Esophagus mucosa (tissue), 1 donor: ENCODE data around the gene USP48. TPM values are rescaled to one million over a fixed set of nuclear protein-coding genes. Genes with fewer than 3 reads are reported as not detected.

ENCODE experiments used
- ATAC-seq: fragments of 200-7000 bp; cut with Tn5 transposase; one replicate; pipeline ENCODE4 v1.9.1; 2020
- total RNA-seq: library from RNA; stranded (reverse); gene quantifications from one replicate; pipeline ENCODE4 v1.2.4, GENCODE V29; 2023
- donor health status: DM: yes; HTN: yes; CAD: no.

The USP48 gene
- total RNA-seq, 1 donor from 2014 or later, result 37.3 TPM

GRCh38 chr1:21666576-21667320, 116.2 kb downstream of the USP48 start:
- ATAC-seq, result no peak

DNA sequence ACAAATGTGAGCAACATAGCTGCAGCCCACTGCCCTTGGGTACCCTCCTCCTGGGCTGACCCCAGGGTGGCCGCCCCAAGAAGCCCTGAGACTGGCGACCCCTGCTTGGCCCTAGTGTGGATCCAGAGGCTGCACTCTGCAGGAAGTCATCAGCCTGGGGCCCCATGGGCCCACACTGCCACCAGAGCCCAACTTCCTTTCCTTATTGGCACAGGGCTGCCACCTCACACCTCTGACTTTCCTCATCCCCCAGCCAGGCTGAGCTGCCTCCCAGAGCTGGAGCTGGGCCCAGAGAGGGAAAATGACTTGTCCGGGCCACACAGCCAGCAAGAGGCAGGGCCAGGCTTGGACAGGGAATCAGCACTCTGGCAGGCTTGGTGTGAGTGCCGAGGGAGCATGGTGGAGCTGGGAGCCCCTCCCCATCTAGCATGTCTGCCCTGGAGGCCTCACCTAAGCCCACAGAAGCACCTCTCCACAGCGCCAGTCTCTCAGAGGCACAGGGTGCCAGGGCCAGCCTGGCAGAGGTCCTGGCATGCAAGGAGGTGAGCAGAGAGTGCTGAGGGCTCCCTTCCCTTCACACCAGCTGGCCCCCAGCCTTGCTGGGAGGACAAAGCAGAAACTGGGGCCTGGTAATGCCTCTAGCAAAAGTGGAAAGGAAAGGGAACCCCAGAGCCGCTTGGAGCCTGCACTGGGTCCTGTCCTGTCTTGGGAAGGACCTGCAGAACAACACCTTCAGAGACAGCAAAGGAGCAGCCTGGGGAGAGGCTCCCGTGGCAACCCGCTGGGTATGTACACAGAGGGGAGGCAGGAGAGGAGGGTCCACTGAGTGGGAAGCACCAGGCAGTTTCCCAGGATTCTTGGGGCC, 117.0 kb downstream of the USP48 start:
- peak; percentile 4 for ATAC-seq

- ATAC-seq, result no peak
These were observed 118.0 kb downstream of the USP48 start for GRCh38 chr1:21664806-21665588.

DNA sequence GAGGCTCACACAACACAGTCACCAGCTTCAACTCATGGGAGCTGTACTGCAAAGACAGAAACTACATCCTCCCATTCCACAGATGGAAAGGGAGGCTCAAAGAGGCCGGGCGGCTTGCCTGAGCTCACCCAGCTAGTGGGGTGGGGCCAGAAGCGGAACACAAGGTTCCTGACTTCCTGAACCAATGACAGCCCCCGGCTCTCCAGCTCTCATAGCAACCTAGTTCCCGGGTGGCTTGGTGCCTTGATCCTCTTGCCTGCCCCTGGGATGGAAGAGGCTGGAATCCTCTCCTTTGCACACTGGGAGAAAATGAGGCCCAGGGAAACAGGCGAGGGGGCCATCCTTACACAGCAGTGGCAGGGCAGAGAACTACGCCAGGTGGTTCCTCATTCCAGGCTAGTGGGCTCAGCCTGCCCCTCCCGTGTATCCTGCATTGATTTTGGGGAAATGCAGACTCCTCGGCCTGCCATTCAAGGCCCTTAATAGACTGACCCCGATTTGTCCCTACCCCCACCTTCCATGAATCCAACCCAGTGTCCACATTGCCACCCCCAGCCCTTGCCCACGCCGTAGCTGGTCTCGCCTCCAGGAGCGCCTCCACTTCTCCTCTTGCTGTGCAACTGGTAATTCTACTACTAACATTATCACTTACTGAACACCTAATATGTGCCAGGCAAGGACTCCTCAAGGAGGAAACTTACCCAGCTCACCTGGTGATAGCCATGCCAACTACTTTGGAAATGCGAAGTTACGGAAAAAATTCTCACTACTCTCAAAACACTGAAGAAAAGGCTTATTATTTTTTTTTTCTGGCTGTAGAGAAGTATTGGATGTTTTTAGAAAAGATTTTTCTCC, 118.8 kb downstream of the USP48 start:
- ATAC-seq, result no peak

DNA sequence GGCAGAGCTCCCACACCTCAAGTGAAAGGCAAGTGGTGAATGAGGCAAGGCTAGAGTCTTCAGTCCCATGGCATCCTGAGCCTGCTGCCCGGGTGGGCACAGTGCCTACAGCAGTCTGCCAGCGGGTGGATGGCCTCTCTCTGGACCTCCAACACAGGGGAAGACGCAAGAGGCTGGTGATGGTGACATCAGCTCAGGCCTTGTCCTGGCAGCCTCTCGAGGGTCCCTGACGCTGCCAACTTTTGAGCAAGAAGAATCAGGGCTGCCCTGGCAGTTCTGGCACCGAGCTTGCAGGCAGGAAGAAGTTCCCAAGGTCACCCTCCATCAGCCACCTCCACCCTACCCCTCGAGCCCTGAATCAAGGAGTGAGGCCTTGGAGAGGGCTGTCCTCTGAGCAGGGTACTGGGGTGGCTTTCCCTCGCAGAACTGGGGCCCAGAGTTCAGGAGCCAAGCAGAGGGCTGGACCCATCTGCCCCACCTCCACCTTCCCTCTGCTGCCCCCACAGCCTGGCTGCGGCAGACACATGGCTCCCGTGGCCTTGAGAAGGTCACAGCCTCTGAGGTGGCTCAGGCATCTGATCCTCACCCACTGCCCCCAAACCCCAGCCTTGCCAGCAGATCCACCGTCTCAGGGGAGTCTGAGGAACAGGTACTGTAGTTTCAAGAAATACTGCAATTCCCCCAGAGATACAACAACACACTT, 119.5 kb downstream of the USP48 start:
- no peak for ATAC-seq

GRCh38 chr1:21662426-21663247, 120.3 kb downstream of the USP48 start:
- no peak for ATAC-seq

GRCh38 chr1:21661886-21662285, 121.1 kb downstream of the USP48 start:
- ATAC-seq, result no peak

- ATAC-seq, result no peak
These were observed 123.0 kb downstream of the USP48 start for GRCh38 chr1:21659924-21660326.

DNA sequence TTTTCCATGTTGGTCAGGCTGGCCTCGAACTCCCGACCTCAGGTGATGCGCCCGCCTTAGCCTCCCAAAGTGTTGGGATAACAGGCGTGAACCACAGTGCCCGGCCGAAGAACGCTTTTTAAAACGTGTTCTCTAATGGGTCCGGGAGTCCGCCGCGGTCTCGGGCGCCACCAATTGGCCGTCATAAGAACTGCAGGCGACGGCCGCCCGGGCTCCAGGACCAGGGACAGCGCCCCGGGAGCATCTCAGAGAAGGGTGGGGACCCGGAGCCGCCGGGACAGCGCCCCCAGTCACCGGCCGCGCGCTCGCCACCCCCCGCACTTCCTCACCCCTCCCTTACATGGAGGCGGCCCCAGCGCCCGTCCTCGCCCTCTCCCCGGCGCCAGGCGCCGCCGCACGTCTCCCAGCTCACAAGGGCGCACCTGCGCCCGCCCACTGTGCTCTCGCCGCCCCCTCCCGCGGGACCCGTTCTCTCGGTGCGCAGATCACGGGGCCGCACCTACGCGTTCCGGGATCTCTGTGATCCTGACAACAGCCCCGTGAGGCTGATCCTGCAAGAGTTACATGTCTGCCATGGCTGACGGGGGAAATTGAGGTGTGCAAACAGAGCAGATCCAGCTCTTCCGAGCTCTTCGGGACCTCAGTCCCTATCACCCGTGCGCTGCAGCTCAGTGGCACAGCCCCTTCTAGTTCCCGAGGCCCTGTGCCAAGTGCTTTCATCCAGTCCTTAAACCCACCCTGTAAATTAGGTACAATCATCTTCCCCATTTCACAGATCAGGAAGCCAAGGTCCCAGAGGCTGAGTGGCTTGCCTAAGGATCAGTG, 123.6 kb downstream of the USP48 start:
- ATAC-seq, result peak; percentile 85

DNA sequence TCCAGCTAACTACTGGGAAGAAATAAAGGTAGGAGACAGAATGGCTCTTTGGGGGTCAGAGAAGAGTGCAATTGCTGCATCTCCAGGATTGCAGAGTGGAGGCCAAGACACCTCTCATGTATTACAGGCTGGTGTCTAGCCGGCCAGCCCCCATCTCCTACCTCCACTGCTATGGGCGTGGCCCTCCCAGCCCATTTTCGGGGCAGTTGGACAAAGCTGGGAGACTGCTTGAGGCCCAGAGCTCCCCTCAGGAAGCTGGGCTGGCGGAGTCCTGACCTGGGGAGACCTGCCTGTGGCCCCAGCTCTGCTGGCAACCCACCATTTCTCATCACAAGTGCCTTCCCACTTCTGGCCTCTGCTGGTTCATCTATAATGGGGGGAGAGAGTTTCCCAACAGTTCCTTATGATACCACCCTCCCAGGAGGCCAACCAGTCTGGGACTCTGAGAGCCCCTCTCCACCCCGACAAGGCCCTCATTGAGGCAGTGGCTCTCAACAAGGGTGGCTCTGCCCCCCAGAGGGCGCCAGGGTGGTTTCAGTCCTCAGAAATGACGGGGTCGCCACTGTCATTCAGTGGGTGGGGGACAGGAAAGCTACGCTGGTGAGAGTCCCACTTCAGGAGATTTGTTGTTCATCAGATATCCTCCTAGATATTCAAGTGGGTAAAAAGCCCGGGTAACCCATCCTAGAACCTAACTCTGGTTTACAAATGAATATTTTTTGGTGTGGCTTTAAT, 125.3 kb downstream of the USP48 start:
- ATAC-seq, result no peak

DNA sequence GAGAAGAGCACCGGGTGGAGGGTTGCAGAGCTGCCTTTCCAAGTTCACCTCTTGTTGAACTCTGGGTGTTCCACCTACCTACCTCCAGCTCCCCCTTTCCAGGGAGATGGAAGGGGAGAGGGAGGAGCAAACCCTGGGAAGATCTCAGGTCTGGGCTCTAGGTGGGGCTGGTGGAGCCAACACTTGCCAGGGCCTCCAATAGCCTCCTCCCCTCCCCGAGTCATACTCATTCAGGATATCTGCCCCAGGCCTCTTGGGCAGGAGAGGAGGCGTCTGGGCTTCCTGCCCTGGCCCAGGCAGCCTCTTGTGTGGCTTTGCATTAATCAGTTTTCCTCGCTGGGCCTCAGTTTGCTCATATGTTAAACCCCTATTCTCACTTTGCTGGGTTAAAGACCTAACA, 127.2 kb downstream of the USP48 start:
- peak; percentile 45 for ATAC-seq

- no peak for ATAC-seq
These were observed 127.7 kb downstream of the USP48 start for GRCh38 chr1:21655259-21655658.

DNA sequence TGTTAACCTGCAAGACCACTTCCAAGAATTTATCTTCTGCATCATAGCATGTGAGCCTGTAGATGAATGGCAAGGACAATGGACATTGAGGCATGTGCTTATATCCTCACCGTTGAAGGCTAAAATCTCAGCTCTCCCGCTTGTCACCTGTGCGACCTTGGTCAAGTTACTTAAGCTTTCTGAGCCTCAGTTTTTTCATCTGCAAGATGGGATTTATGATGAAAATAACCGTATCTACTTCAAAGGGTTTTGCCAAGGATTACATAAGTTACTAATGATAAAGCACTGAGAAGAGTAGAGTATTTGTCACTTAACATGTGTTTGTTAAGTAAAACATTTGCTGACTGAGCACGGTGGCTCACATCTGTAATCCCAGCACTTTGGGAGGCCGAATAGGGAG, 128.7 kb downstream of the USP48 start:
- no peak for ATAC-seq

DNA sequence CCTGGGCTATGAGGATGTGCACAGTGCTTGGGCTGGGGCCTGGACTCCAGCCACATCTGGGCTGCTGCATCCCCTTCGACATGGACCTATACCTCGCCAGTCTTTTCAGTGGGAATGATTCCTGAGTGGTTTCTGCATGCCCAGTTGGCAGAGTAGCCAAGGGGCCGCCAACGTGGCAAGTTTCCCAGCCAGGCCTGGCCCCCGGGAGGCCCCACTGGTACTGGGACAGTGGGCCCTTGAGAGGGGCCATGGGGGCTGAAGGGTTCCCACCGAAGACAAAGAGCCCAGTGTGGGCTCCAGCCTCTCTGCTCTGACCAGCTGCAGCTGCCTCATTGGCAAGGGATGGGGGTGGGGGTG, 129.2 kb downstream of the USP48 start:
- no peak for ATAC-seq

DNA sequence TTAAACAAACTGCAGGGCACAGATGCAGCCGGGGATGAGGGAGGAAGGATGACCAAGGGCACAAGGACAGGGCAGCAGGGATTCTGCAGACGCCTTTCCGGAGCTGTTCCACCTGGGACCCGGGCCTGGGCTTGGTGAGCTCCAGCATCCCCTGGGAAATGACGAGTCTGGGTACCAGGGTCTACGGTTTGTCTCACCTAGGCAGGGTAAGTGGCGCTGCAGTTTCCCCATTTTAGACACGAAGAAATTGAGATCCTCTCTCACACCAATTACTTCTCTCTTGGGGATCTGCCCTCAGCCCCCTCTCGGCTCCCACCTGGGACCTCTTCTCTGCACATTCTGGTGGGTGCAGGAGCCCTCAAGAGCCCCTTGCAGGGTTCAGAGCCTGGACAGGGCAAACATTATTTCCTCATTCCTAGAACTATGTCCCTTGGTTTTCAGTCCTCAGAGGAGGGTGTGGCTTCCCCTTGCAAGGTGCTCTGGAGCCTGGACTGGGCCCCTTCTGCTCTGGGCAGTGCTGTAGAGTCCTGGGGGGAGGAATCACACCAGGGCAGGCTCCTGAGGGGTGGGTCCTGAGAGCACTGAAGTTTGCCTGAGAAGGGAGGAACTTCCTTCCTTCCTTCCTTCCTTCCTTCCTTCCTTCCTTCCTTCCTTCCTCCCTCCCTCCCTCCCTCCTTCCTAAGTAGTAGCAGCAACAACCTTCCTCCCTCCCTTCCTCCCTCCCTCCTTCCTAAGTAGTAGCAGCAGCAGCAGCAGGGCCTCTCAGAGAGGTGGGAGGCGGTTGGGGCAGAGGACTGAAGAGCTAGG, 129.8 kb downstream of the USP48 start:
- ATAC-seq, result no peak

DNA sequence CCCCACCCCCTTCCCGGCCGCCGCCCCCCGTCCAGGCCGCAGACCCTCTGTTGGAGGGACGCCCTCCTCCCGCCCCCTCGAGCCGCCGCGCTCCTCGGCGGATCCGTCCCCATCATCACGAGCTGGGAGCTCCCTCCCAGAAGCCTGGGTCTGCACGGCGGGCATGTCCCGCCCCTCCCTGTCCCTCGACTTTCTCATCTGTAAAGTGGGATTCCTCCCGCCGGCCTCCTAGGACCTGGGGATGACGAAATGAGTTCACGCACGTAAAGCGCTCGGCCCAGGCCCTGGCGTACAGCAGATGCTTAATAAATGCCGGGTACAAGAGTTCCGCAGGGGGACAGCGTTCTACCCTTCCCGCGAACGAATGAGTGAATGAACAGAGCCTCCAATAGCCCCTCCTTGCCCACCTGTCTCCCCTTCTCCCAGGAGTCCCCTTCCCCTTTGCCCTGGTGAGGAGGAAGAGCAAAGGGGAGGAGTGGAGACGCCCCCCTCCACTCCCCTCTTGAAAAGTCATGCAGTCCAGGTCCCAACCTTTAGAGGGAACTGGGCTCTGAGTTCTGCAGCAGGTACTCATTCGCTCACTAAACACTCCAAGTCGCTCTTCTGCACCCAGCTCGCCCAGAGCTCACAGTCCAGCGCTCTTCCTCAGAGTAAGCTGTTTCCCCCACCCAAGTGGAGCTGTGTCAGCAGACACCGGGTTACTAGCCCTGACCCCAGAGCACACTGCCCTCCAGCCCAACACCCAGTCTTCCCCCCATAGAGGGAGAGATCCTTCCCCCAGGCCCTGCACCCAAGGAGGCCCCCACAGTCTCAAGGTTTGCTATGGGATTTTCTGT, 130.6 kb downstream of the USP48 start:
- no peak for ATAC-seq
